ENCODE measurements around the gene RPS2. TPM values are rescaled to one million over a fixed set of nuclear protein-coding genes. Genes with fewer than 3 reads are reported as not detected.

RPS2 gene
- total RNA-seq, 2 donors from 2014 or later = 2,300 to 2,472 TPM

- Histone ChIP-seq H3K9me3 (no peaks in the 10 kb centered on the region), H3K4me1 (peaks cover 25% of the 10 kb centered on the region), H3K4me3 (no peak overlapping the region), H3K36me3 (replicated peaks in 1 of 2; ENCODE audit: insufficient read depth in 1 of 2, low read depth in 2 of 2) (no peaks in the 10 kb centered on the region), H3K27ac (no peak overlapping the region), H3K27me3 (peaks cover 0 to 35% of the 10 kb centered on the region in 2 donors)
- intact Hi-C loops (cut with DNase I) = no loop called here
- ATAC-seq = no peak
- 66 to 74% methylated on average over 7 to 25 of the region's 25 CpGs for WGBS, 2 donors
- no peak for DNase-seq
- no peak for TF ChIP-seq POLR2A (IDR thresholded peaks at IDR 0.05)
- TF ChIP-seq, protein P1, sequence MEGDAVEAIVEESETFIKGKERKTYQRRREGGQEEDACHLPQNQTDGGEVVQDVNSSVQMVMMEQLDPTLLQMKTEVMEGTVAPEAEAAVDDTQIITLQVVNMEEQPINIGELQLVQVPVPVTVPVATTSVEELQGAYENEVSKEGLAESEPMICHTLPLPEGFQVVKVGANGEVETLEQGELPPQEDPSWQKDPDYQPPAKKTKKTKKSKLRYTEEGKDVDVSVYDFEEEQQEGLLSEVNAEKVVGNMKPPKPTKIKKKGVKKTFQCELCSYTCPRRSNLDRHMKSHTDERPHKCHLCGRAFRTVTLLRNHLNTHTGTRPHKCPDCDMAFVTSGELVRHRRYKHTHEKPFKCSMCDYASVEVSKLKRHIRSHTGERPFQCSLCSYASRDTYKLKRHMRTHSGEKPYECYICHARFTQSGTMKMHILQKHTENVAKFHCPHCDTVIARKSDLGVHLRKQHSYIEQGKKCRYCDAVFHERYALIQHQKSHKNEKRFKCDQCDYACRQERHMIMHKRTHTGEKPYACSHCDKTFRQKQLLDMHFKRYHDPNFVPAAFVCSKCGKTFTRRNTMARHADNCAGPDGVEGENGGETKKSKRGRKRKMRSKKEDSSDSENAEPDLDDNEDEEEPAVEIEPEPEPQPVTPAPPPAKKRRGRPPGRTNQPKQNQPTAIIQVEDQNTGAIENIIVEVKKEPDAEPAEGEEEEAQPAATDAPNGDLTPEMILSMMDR (IDR thresholded peaks at IDR 0.05) = no peak
These were observed 48.6 kb downstream of the RPS2 start for GRCh38 chr16:1915732-1916639.

- DNase-seq (no peak), ATAC-seq (no peak)
- H3K27ac ChIP-seq = no peak overlapping the region
- no peaks in the 10 kb centered on the region for H3K36me3 ChIP-seq (replicated peaks in 1 of 2; ENCODE audit: insufficient read depth in 1 of 2, low read depth in 2 of 2)
- H3K9me3 ChIP-seq = no peaks in the 10 kb centered on the region
- WGBS, 2 donors = 80 to 85% methylated on average over 8 of the region's 8 CpGs
- peaks cover 25% of the 10 kb centered on the region for H3K4me1 ChIP-seq
- no peak overlapping the region for H3K4me3 ChIP-seq
- peaks cover 0 to 27% of the 10 kb centered on the region in 2 donors for H3K27me3 ChIP-seq
- intact Hi-C loops (cut with DNase I) = no loop called here
- TF ChIP-seq, protein P1 (IDR thresholded peaks at IDR 0.05) = no peak
- no peak for TF ChIP-seq POLR2A (IDR thresholded peaks at IDR 0.05)
These were observed 49.6 kb downstream of the RPS2 start for GRCh38 chr16:1914988-1915387.

GRCh38 chr16:1914084-1914608 is 50.5 kb downstream of the RPS2 start:
- ATAC-seq = no peak
- no peaks in the 10 kb centered on the region for H3K36me3 ChIP-seq (replicated peaks in 1 of 2; ENCODE audit: insufficient read depth in 1 of 2, low read depth in 2 of 2)
- peaks cover 25% of the 10 kb centered on the region for H3K4me1 ChIP-seq
- H3K27me3 ChIP-seq = peaks cover 0 to 20% of the 10 kb centered on the region in 2 donors
- intact Hi-C loops (cut with DNase I) = no loop called here
- no peaks in the 10 kb centered on the region for H3K9me3 ChIP-seq
- 62% methylated on average over 15 of the region's 15 CpGs; no CpG with 5 or more reads in 1 of the 2 donors for WGBS, 2 donors
- H3K4me3 ChIP-seq = no peak overlapping the region
- no peak overlapping the region for H3K27ac ChIP-seq
- TF ChIP-seq, protein P1 (IDR thresholded peaks at IDR 0.05) = no peak
- no peak for TF ChIP-seq POLR2A (IDR thresholded peaks at IDR 0.05)
- no peak for DNase-seq

- TF ChIP-seq, protein P1 (IDR thresholded peaks at IDR 0.05) = no peak
- no peak for TF ChIP-seq POLR2A (IDR thresholded peaks at IDR 0.05)
- Histone ChIP-seq H3K27ac (peak overlapping the region in 1 of 4 donors; percentile 13), H3K36me3 (replicated peaks in 1 of 2; ENCODE audit: insufficient read depth in 1 of 2, low read depth in 2 of 2) (no peaks in the 10 kb centered on the region), H3K4me1 (peaks cover 21% of the 10 kb centered on the region), H3K27me3 (peaks cover 0 to 14% of the 10 kb centered on the region in 2 donors), H3K9me3 (no peaks in the 10 kb centered on the region), H3K4me3 (no peak overlapping the region)
- intact Hi-C loops (cut with DNase I) = no loop called here
- ATAC-seq (peak; percentile 91), DNase-seq (peak; percentile 67 to 86 (median 82))
- 26 to 46% methylated on average over 12 to 21 of the region's 21 CpGs for WGBS, 2 donors
These were observed 51.1 kb downstream of the RPS2 start for GRCh38 chr16:1913327-1914083.

All from body of pancreas (tissue), 4 donors.